Measurements from ENCODE around the gene KCNQ1. TPM values are rescaled to one million over a fixed set of nuclear protein-coding genes. Genes with fewer than 3 reads are reported as not detected.

KCNQ1 gene
- total RNA-seq, 1 experiment from 2014 or later: 10.7 TPM

DNA sequence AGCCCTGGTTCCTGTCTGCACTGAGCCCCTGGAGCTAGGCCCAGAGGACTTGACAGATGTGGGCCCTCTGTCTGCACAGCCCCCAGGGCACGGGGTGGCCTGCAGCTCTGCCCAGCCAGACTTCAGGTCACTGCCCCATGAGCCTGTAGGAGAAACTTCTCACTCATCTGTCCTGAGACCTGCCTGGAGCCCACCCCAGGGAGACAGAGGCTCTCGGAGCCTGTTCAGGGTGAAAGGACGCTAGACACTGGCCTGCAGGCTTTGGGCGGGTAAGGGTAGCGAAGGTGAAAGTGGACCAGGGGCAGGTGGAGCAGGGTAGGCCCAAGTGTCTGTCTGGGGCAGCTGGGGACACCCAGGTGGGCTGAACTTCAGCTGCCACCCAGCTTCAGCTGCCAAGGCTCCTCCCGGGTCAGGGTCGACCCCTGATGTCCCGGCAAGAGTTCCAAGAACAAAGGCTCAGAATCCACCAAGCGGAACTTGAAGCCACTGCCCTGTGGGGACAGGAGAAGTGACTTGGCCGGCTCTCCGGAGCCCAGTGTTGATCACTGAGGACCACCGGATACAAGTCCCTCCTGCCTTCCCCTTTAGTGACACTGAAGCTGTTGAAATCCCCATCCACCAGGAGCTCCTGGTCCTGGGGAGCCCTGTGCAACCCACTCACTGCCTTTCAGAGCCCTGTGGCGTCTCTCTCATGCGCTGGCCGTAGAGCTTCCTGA lies 90.3 kb downstream of the KCNQ1 start:
- no peak overlapping the region for H2AFZ ChIP-seq (ENCODE audit: low read depth, low read length, poor library complexity, severe bottlenecking)
- H3K9ac ChIP-seq (ENCODE audit: low read length): peak overlapping the region; percentile 79
- H3K4me1 ChIP-seq (ENCODE audit: control insufficient read depth in 1 of 2, insufficient read depth in 2 of 2, low read length in 2 of 2): peaks cover 24 to 32% of the 10 kb centered on the region in 2 experiments
- no peak overlapping the region for H3K4me3 ChIP-seq (replicated peaks in 1 of 2; ENCODE audit: low read depth in 1 of 2, low read length in 2 of 2)
- no peaks in the 10 kb centered on the region for H4K20me1 ChIP-seq (ENCODE audit: insufficient read depth)
- BruUV-seq (replicated peaks): no TSS peak
- peak overlapping the region; percentile 99 for H3K4me2 ChIP-seq (ENCODE audit: low read length)
- H3K79me2 ChIP-seq (ENCODE audit: insufficient read depth, low read length): no peaks in the 10 kb centered on the region
- no peaks in the 10 kb centered on the region for H3K9me2 ChIP-seq (ENCODE audit: insufficient read depth)
- ChIA-PET CTCF (interaction anchor here (0.8 to 5.4 kb wide), 5 partner anchors 99 to 660 kb away, joined by 3 to 337 read pairs (median 3); partner anchors contain the start of gene CDKN1C), POLR2A (interaction anchor here (1.4 to 4.5 kb wide), 4 partner anchors 350 to 394 kb away, joined by 4 to 25 read pairs (median 18); partner anchors contain the start of genes CDKN1C and PHLDA2), RAD21 (ENCODE audit: low non-redundant PET in 1 of 2, low total read pairs in 2 of 2, uncharacterized antibody in 2 of 2, unreplicated experiment in 2 of 2) (interaction anchor here (1.7 to 4.9 kb wide), 4 partner anchors 350 to 357 kb away, joined by 6 to 85 read pairs (median 38); partner anchors contain the start of gene CDKN1C (in 1 of the 2))
- H3K27me3 ChIP-seq (ENCODE audit: insufficient read depth, low read length): no peaks in the 10 kb centered on the region
- ATAC-seq (no peak), DNase-seq (ENCODE audit: low read depth, low spot score) (no peak)
- peak overlapping the region; percentile 97 for H3K27ac ChIP-seq (ENCODE audit: low read depth, low read length)
- H3K9me3 ChIP-seq (ENCODE audit: control insufficient read depth in 1 of 2, insufficient read depth in 1 of 2, low read depth in 1 of 2, low read length in 2 of 2): no peaks in the 10 kb centered on the region
- no peak for TF ChIP-seq CEBPB (IDR thresholded peaks at IDR 0.05; ENCODE audit: low read depth)
- TF ChIP-seq, protein P1, sequence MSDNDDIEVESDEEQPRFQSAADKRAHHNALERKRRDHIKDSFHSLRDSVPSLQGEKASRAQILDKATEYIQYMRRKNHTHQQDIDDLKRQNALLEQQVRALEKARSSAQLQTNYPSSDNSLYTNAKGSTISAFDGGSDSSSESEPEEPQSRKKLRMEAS (IDR thresholded peaks at IDR 0.05): no peak
- no peak for TF ChIP-seq YY1 (IDR thresholded peaks at IDR 0.05; ENCODE audit: extremely low read depth, insufficient replicate concordance, low read depth, low read length)
- TF ChIP-seq, protein P2, sequence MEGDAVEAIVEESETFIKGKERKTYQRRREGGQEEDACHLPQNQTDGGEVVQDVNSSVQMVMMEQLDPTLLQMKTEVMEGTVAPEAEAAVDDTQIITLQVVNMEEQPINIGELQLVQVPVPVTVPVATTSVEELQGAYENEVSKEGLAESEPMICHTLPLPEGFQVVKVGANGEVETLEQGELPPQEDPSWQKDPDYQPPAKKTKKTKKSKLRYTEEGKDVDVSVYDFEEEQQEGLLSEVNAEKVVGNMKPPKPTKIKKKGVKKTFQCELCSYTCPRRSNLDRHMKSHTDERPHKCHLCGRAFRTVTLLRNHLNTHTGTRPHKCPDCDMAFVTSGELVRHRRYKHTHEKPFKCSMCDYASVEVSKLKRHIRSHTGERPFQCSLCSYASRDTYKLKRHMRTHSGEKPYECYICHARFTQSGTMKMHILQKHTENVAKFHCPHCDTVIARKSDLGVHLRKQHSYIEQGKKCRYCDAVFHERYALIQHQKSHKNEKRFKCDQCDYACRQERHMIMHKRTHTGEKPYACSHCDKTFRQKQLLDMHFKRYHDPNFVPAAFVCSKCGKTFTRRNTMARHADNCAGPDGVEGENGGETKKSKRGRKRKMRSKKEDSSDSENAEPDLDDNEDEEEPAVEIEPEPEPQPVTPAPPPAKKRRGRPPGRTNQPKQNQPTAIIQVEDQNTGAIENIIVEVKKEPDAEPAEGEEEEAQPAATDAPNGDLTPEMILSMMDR (IDR thresholded peaks at IDR 0.05 in 2 of 3, conservative IDR thresholded peaks at IDR 0.05 in 1 of 3; ENCODE audit: borderline replicate concordance in 1 of 3, insufficient read depth in 1 of 3, low read depth in 2 of 3, low read length in 2 of 3): no peak
- TF ChIP-seq EZH2phosphoT487 (IDR thresholded peaks at IDR 0.05; ENCODE audit: borderline replicate concordance): no peak
- TF ChIP-seq TCF7L2 (IDR thresholded peaks at IDR 0.05; ENCODE audit: borderline replicate concordance, extremely low read depth, insufficient read depth, insufficient read length): no peak
- no peak for TF ChIP-seq FOSL1 (IDR thresholded peaks at IDR 0.05; ENCODE audit: low read depth)
- TF ChIP-seq POLR2AphosphoS5 (IDR thresholded peaks at IDR 0.05; ENCODE audit: low read depth, low read length): no peak
- TF ChIP-seq ELF1 (IDR thresholded peaks at IDR 0.05; ENCODE audit: borderline replicate concordance, low read depth): no peak
- TF ChIP-seq, protein P3, sequence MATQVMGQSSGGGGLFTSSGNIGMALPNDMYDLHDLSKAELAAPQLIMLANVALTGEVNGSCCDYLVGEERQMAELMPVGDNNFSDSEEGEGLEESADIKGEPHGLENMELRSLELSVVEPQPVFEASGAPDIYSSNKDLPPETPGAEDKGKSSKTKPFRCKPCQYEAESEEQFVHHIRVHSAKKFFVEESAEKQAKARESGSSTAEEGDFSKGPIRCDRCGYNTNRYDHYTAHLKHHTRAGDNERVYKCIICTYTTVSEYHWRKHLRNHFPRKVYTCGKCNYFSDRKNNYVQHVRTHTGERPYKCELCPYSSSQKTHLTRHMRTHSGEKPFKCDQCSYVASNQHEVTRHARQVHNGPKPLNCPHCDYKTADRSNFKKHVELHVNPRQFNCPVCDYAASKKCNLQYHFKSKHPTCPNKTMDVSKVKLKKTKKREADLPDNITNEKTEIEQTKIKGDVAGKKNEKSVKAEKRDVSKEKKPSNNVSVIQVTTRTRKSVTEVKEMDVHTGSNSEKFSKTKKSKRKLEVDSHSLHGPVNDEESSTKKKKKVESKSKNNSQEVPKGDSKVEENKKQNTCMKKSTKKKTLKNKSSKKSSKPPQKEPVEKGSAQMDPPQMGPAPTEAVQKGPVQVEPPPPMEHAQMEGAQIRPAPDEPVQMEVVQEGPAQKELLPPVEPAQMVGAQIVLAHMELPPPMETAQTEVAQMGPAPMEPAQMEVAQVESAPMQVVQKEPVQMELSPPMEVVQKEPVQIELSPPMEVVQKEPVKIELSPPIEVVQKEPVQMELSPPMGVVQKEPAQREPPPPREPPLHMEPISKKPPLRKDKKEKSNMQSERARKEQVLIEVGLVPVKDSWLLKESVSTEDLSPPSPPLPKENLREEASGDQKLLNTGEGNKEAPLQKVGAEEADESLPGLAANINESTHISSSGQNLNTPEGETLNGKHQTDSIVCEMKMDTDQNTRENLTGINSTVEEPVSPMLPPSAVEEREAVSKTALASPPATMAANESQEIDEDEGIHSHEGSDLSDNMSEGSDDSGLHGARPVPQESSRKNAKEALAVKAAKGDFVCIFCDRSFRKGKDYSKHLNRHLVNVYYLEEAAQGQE (IDR thresholded peaks at IDR 0.05; ENCODE audit: low read depth): no peak
- TF ChIP-seq, protein P4, sequence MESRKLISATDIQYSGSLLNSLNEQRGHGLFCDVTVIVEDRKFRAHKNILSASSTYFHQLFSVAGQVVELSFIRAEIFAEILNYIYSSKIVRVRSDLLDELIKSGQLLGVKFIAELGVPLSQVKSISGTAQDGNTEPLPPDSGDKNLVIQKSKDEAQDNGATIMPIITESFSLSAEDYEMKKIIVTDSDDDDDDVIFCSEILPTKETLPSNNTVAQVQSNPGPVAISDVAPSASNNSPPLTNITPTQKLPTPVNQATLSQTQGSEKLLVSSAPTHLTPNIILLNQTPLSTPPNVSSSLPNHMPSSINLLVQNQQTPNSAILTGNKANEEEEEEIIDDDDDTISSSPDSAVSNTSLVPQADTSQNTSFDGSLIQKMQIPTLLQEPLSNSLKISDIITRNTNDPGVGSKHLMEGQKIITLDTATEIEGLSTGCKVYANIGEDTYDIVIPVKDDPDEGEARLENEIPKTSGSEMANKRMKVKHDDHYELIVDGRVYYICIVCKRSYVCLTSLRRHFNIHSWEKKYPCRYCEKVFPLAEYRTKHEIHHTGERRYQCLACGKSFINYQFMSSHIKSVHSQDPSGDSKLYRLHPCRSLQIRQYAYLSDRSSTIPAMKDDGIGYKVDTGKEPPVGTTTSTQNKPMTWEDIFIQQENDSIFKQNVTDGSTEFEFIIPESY (IDR thresholded peaks at IDR 0.05; ENCODE audit: extremely low read depth, insufficient replicate concordance, low read length): no peak
- intact Hi-C loops (cut with micrococcal nuclease): loop anchor here (5.0 to 10.0 kb wide), 2 partner anchors 340 to 882 kb away; no protein-coding TSS in a partner anchor
- no peaks in the 10 kb centered on the region for H3K36me3 ChIP-seq (ENCODE audit: control insufficient read depth in 1 of 2, insufficient read depth in 2 of 2, low read length in 2 of 2)
